Measurements from ENCODE around the gene GALNT9. TPM values are rescaled to one million over a fixed set of nuclear protein-coding genes. Genes with fewer than 3 reads are reported as not detected.

GALNT9 gene
- total RNA-seq, 2 donors from 2014 or later: 0.41 TPM; not detected in 1

GRCh38 chr12:132163911-132164288, 165.5 kb downstream of the GALNT9 start:
- no peak overlapping the region for H3K27ac Mint-ChIP-seq
- H3K36me3 Mint-ChIP-seq: no peaks in the 10 kb centered on the region
- DNase-seq (ENCODE audit: low spot score in 2 of 2) (no peak), ATAC-seq (peak; percentile 29 to 39)
- peaks cover 7 to 11% of the 10 kb centered on the region in 2 donors for H3K9me3 Mint-ChIP-seq

GRCh38 chr12:132163041-132163910, 166.1 kb downstream of the GALNT9 start:
- no peaks in the 10 kb centered on the region for H3K36me3 Mint-ChIP-seq
- no peak overlapping the region for H3K27ac Mint-ChIP-seq
- peaks cover 7 to 11% of the 10 kb centered on the region in 2 donors for H3K9me3 Mint-ChIP-seq
- no peak for DNase-seq (ENCODE audit: low spot score in 2 of 2)
- peak in 1 of 2 donors; percentile 27 for ATAC-seq

GRCh38 chr12:132162508-132163031, 166.8 kb downstream of the GALNT9 start:
- H3K9me3 Mint-ChIP-seq: peaks cover 7 to 11% of the 10 kb centered on the region in 2 donors
- ATAC-seq: peak; percentile 46 to 55
- H3K36me3 Mint-ChIP-seq: no peaks in the 10 kb centered on the region
- no peak overlapping the region for H3K27ac Mint-ChIP-seq
- DNase-seq (ENCODE audit: low spot score in 2 of 2): no peak

- ATAC-seq: no peak
- Mint-ChIP-seq H3K27ac (no peak overlapping the region), H3K9me3 (peaks cover 4 to 8% of the 10 kb centered on the region in 2 donors), H3K36me3 (no peaks in the 10 kb centered on the region)
- no peak for DNase-seq (ENCODE audit: low spot score in 2 of 2)
These were observed 167.4 kb downstream of the GALNT9 start for GRCh38 chr12:132161796-132162507.

GRCh38 chr12:132161036-132161781, 168.2 kb downstream of the GALNT9 start:
- Mint-ChIP-seq H3K36me3 (no peaks in the 10 kb centered on the region), H3K9me3 (peaks cover 0 to 3% of the 10 kb centered on the region in 2 donors), H3K27ac (no peak overlapping the region)
- ATAC-seq (peak in 1 of 2 donors; percentile 51), DNase-seq (ENCODE audit: low spot score in 2 of 2) (no peak)

- Mint-ChIP-seq H3K9me3 (no peaks in the 10 kb centered on the region), H3K27ac (no peak overlapping the region), H3K36me3 (no peaks in the 10 kb centered on the region)
- DNase-seq (ENCODE audit: low spot score in 2 of 2) (no peak), ATAC-seq (no peak)
These were observed 168.8 kb downstream of the GALNT9 start for GRCh38 chr12:132160601-132161035.

- H3K9me3 Mint-ChIP-seq: no peaks in the 10 kb centered on the region
- no peaks in the 10 kb centered on the region for H3K36me3 Mint-ChIP-seq
- no peak for ATAC-seq
- no peak overlapping the region for H3K27ac Mint-ChIP-seq
- no peak for DNase-seq (ENCODE audit: low spot score in 2 of 2)
These were observed 169.4 kb downstream of the GALNT9 start for GRCh38 chr12:132160016-132160415.

- ATAC-seq (no peak), DNase-seq (ENCODE audit: low spot score in 2 of 2) (no peak)
- Mint-ChIP-seq H3K36me3 (no peaks in the 10 kb centered on the region), H3K27ac (no peak overlapping the region), H3K9me3 (no peaks in the 10 kb centered on the region)
These were observed 169.8 kb downstream of the GALNT9 start for GRCh38 chr12:132159555-132160003.

GRCh38 chr12:132158677-132159554, 170.5 kb downstream of the GALNT9 start:
- no peaks in the 10 kb centered on the region for H3K36me3 Mint-ChIP-seq
- DNase-seq (ENCODE audit: low spot score in 2 of 2) (no peak), ATAC-seq (no peak)
- H3K9me3 Mint-ChIP-seq: no peaks in the 10 kb centered on the region
- no peak overlapping the region for H3K27ac Mint-ChIP-seq

- ATAC-seq: no peak
- Mint-ChIP-seq H3K36me3 (no peaks in the 10 kb centered on the region), H3K9me3 (no peaks in the 10 kb centered on the region), H3K27ac (no peak overlapping the region)
- no peak for DNase-seq (ENCODE audit: low spot score in 2 of 2)
These were observed 171.5 kb downstream of the GALNT9 start for GRCh38 chr12:132157733-132158409.

- ATAC-seq: no peak
- H3K9me3 Mint-ChIP-seq: no peaks in the 10 kb centered on the region
- DNase-seq (ENCODE audit: low spot score in 2 of 2): no peak
- H3K36me3 Mint-ChIP-seq: no peaks in the 10 kb centered on the region
- no peak overlapping the region for H3K27ac Mint-ChIP-seq
These were observed 172.6 kb downstream of the GALNT9 start for GRCh38 chr12:132156573-132157325.

GRCh38 chr12:132155771-132156572, 173.4 kb downstream of the GALNT9 start:
- no peak for ATAC-seq
- no peak for DNase-seq (ENCODE audit: low spot score in 2 of 2)
- no peaks in the 10 kb centered on the region for H3K9me3 Mint-ChIP-seq
- H3K27ac Mint-ChIP-seq: no peak overlapping the region
- no peaks in the 10 kb centered on the region for H3K36me3 Mint-ChIP-seq

- no peaks in the 10 kb centered on the region for H3K36me3 Mint-ChIP-seq
- DNase-seq (ENCODE audit: low spot score in 2 of 2): no peak
These were observed 174.2 kb downstream of the GALNT9 start for GRCh38 chr12:132154941-132155770.

More at GRCh38 chr12:132154941-132155770, 174.2 kb downstream of the GALNT9 start:
- H3K27ac Mint-ChIP-seq: no peak overlapping the region
- ATAC-seq: peak in 1 of 2 donors; percentile 28
- no peaks in the 10 kb centered on the region for H3K9me3 Mint-ChIP-seq

All from activated naive CD4-positive, alpha-beta T cell treated with anti-CD3 and anti-CD28 coated beads, Interleukin-2, amount 50 U/mL, for 72 hours (primary cell).